WI38 (cell line): Measurements from ENCODE around the gene EMC6.
A peak's percentile ranks its signal among the peaks of the same experiment; 100 is the strongest.

Experiments
- H3K4me3 ChIP-seq: 2 replicates; pipeline ENCODE4 v1.5.1; 2011; ENCODE audit warnings: low read depth, mild to moderate bottlenecking, control low read depth, low read length
- TF ChIP-seq, protein P1 (sequence below): IDR thresholded peaks from 2 replicates; pipeline ENCODE4 v1.5.1; 2012; ENCODE audit warnings: low read depth, mild to moderate bottlenecking, control low read depth, low read length

Gene EMC6

DNA sequence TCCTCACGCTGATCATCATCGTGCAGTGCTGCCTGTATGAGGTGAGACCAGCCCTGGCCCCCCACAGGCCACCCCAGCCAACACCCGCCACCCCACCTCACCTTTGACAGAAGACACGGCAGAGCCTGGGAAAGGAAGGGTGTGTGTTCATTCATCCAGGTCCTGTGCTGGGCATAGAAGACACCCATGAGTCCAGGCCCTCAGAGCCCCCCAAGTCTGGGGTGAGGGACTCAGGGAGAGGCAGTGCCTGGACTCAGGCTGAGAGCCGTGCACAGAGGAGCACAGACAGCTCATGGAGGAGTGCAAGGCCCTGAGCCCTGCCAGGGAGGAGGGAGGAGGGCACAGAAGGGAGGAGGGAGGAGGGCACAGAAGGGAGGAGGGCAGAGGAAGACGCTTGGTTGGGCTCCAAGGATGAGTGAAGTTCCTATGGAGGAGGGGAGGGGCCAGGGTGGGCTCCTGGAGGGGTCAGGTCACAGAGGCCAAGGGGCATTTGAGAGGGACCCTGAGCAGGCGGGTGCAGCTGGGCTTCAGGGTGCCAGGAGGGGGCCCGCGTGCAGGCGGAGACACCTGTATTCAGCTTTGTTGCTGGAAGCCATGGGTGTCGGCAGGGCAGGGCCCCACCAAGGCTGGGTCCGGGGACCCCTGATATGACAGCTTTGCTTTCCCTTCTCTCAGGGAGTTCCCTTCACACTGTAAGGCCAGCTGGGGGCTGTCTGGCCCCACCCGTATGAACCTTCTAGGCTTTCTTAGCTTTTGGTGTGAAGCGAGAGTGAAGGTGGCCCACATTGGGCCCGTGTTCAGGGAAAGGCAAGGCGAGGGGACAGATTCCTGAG lies 11.6 kb upstream of the EMC6 start:
- TF ChIP-seq, protein P1, sequence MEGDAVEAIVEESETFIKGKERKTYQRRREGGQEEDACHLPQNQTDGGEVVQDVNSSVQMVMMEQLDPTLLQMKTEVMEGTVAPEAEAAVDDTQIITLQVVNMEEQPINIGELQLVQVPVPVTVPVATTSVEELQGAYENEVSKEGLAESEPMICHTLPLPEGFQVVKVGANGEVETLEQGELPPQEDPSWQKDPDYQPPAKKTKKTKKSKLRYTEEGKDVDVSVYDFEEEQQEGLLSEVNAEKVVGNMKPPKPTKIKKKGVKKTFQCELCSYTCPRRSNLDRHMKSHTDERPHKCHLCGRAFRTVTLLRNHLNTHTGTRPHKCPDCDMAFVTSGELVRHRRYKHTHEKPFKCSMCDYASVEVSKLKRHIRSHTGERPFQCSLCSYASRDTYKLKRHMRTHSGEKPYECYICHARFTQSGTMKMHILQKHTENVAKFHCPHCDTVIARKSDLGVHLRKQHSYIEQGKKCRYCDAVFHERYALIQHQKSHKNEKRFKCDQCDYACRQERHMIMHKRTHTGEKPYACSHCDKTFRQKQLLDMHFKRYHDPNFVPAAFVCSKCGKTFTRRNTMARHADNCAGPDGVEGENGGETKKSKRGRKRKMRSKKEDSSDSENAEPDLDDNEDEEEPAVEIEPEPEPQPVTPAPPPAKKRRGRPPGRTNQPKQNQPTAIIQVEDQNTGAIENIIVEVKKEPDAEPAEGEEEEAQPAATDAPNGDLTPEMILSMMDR, result no peak
- H3K4me3 ChIP-seq, result no peak overlapping the region

DNA sequence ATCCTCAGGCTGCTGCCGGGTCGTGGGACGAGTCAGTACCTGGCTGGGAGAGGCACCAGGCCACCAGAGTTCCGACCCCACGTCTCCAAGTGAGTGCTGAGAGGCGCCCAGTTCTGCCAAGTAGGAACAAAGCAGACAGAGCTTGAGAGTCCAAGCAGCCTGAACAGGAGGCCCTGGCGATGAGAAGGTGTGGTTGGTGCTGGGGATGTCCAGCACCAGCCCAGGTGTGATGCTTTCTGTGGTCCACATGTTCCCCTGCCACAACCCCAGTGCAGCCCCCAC lies 11.1 kb upstream of the EMC6 start:
- TF ChIP-seq, protein P1, result no peak
- H3K4me3 ChIP-seq, result no peak overlapping the region

DNA sequence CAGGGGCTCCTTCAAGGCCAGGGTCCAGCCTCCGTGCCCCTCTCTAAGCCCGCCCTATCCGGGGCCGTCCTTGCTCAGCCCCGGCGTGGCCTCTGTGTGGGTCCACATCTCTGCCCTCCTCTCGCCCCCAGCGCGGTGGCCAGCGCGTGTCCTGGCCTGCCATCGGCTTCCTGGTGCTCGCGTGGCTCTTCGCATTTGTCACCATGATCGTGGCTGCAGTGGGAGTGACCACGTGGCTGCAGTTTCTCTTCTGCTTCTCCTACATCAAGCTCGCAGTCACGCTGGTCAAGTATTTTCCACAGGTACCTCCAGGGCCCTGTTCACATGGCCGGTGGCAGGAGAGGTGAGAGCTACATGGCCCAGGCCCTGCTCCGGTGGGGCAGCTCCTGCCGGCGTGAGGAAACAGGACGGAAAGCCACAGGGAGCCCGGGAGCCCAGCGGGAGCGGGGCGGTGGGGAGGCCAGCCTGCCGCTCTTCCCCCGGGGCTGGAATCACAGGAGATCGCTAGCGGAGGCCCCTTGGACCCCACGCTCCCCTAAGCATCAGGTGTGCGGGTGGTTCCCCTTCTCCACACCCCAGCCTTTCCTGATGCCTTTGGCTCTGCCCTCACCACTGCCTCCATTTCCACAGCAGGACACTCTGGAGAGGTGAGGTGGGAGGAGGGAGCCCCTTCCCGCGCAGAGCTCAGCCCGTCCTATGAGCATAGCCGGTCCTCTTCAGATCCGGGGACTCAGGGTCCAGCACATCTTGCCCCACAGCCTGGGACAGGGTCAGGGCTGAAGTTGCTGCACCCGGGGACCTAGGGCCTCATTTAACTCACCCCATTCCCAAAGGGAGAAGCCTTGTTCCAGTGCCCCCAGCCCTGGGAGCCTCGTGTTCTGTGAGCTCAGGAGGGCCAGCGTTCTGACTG lies 10.5 kb upstream of the EMC6 start:
- no peak overlapping the region for H3K4me3 ChIP-seq
- TF ChIP-seq, protein P1, result no peak

DNA sequence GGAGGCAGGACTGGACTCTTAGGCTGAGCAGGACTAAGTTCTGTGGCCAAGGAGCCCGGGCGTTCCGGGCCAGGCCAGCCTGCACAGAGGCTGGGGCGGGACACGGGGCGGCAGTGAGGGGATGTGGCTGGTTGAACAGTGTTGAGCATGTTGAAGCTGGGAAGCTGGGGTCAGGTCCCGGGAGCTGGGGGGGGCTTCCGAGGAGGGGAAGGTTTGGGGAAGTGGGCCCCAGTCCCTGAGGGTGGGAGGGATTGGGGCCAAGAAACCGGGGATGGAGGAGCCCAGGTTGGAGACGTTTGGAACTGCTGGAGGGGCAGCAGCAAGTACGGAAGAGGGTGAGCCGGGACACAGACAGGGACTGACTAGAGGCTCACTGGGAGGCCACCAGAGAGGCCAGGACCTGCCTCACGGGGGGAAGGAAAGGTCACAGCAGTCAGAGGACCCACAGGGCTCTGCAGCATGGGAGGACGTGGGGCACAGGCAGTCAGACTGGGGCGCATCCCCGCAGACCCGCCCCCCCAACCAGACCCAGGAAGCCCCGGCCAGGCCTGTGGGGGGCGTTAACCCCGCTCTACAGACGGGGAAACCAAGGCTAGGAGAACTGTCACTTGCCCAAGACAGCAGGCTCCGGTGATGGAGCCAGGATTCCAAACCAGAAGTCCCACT lies 9.7 kb upstream of the EMC6 start:
- TF ChIP-seq, protein P1, result no peak
- no peak overlapping the region for H3K4me3 ChIP-seq

DNA sequence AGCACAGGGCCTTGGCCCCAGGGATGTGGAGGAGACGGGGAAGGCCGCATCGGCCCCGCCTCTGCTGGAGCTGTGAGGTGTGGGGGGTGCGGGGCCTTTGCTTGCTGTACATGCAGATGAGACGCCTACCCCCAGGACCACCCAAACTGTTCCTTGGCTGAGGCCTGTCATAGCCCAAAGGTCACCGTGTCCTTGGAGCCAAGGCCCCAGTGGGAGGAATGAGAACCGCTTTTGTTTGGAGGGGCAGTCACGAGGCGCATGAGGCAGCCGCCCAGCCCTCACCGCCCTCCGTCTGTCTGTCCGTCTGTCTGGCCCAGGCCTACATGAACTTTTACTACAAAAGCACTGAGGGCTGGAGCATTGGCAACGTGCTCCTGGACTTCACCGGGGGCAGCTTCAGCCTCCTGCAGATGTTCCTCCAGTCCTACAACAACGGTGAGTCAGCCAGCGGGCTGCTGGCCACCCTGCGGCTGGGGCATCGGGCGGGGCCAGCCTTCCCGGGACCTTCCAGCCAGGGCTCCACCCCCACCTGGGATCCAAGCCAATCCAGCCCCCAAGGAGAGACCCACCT lies 9.0 kb upstream of the EMC6 start:
- H3K4me3 ChIP-seq, result no peak overlapping the region
- TF ChIP-seq, protein P1, result peak; percentile 4; the same call in 1 of the 2 replicates

DNA sequence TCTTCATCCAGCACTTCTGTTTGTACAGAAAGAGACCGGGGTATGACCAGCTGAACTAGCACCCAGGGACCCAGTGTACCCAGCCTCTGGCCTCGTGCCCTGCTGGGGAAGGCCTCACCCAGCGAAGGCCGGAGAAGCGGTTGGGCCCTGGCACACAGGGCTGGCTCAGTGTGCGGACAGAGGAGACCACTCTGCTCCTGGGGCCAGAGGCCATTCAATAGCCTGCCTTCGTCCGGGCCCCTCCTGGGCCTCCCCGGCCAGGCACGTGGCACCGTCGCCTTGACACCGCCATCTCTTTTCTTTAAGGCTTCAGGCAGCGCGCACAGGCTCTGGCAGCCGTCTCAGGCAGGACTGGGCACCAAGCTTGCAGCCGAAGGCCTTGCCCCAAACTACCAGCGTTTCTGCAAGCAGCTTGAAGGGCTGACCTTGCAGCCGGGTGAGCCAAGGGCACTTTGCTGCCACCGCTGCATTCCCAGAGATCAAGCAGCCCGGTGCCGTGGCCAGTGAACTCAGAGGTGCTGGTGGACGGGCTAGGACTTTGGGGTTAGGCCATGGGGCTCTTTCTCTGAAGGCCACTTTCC lies 8.2 kb upstream of the EMC6 start:
- no peak overlapping the region for H3K4me3 ChIP-seq
- TF ChIP-seq, protein P1, result no peak
